HG03432 (cell line): ENCODE measurements around the gene LCE2B.
"Not testable (repeated sequence)": the region's sequence is repeated elsewhere in the genome, so short reads cannot be mapped to it uniquely, and the experiment has no call there.

ENCODE experiments used
- ATAC-seq: cut with Tn5 transposase; IDR thresholded peaks from one replicate; pipeline ENCODE4 v1.9.1; 2021; ENCODE audit warnings: mild to moderate bottlenecking, moderate library complexity; ENCODE audit not compliant: unreplicated experiment

LCE2B gene

GRCh38 chr1:152685823-152686222 lies at the start of gene LCE2B:
Gene LCE2B, plus strand, starts transcription at chr1:152686123. Its CDS starts 721 bp downstream, at chr1:152686844.
- ATAC-seq = not testable (repeated sequence)

DNA sequence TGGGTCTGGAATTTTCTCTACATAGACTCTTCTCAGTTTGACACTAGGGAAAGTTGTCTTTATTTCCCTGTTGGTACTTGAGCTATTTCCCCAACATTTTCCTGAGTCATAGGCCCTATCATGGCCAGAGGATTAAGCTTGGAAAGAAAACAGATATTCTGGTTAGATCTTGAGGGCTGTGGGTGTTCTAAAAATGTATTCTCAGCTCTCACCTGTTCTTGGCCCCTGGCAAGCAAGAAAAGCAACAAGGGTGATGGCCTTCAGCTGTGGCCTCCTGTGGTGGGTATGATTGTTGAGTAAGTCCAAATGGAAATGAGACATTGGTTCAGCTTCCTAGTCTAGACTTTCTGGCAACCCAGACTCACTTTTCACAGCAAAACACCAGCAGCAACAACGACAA lies 45.6 kb upstream of the LCE2B start:
- ATAC-seq = no peak

DNA sequence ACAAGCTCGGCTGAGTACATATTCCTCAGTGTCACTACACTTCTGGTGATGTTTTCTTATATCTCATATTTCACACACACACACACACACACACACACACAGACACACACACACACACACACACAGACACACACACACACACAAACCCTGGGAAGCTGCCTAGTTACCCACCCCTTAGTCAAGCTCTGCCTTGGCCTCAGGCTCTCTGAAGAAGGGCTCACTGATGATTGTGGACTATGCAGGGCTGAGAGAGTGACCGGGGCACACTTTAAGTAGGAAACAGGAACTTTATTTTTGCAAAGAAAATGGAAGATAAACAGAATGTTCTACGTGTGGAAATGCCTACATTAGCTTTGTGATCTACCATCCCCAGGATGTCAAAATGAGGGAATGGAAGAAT lies 42.0 kb upstream of the LCE2B start:
- no peak for ATAC-seq

DNA sequence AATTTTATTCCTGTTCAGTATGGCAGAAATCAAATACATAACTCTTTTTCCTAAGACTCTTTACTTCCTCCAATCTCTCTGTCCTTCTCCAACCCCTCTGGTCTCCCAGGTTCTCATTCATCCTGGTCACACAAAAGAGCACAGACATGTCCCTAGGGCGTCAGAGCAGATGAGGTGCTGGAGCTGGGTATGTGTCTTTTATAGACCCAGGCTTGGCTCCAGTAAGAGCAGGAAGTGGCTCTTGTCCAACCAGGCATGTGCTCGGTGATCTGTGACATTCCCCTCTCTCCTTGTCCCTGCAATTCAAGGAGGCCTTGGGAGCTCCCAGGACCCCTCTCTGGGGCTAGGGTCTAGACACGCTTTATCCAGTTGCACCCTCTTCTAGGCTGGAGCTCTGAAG lies 40.8 kb upstream of the LCE2B start:
- ATAC-seq = no peak

DNA sequence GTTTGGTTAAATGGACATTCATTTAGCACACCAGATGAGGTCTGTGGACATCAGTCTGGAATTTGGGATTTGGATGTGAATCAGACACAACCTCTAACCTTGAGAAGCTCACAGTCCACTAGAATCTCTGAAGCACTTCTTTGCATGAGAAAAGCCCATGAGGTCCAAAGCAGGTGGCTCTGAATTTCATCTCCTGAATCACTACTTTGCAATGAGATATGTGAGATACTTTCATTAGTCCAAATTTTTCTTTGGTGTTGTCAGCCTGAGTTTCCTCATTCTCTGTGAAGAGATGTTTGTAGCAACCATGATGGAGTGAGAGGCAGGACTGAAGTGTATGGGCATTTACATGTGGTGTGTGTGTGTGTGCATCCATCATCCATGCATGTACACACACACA lies 39.3 kb upstream of the LCE2B start:
- no peak for ATAC-seq

DNA sequence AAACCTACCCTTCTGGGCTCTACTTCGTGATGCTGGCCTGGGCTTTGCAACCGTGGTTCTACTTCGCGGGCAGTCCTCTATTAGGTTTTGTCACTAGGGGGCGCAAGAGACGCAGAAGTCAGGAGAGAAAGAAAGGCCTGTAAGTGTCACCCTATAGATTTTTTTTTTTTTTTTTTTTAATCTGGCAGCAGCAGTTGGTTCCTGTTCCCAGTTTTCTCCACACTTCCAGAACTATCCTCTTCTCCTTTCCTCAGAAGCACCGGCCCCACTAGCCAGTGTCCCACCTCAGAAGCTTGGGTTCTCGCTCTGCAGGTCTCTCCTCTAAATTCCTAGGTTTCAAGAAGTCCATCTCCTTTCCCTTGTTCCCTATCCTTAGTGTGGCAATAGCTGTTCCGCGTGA lies 31.8 kb upstream of the LCE2B start:
- ATAC-seq = no peak

DNA sequence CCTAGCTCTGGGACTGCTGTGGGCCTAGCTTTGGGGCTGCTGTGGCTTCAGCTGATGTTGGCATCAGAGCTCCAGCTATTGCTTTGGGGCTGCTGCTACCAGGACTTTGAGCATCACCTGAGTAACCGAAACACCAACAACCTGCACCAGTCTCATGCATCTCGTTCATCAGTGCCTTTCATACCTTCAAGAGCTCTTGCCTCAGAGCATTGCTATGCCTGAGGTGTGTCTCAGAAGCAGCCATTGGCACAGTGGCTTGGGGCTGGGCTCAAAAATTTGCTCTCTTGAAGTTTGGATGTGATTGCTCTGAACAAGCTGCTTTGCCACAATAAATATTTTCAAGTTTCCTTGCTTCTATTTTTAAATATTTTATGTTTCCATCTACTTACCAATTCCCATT lies 29.5 kb upstream of the LCE2B start:
- ATAC-seq = no peak

DNA sequence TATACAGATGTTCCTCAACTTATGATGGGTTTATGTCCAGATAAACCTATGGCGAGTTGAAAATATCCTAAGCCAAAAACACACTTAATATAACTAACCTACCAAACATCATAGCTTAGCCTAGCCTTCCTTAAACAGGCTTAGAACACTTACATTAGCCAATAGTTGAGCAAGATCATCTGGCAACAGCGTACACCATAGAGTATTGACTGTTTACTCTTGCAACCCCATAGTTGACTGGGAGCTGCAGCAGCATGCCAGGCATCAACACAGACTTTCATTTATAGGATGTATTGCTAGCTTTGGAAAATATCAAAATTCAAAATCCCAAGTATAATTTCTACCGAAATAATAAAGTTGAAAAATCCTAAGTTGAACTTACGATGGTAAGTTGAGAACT lies 28.2 kb upstream of the LCE2B start:
- ATAC-seq = no peak

GRCh38 chr1:152658649-152659048 lies 27.3 kb upstream of the LCE2B start:
- ATAC-seq = no peak

GRCh38 chr1:152663098-152663497 lies 22.8 kb upstream of the LCE2B start, which contains the start of gene LCE2D:
Gene LCE2D, plus strand, starts transcription at chr1:152663380. Its CDS starts 726 bp downstream, at chr1:152664106.
- ATAC-seq = no peak

- ATAC-seq = not testable (repeated sequence)
Observed at GRCh38 chr1:152666171-152666570, 19.8 kb upstream of the LCE2B start.

- no peak for ATAC-seq
Observed at GRCh38 chr1:152667648-152668047, 18.3 kb upstream of the LCE2B start.

GRCh38 chr1:152673016-152673415 lies 12.9 kb upstream of the LCE2B start:
- ATAC-seq = no peak

DNA sequence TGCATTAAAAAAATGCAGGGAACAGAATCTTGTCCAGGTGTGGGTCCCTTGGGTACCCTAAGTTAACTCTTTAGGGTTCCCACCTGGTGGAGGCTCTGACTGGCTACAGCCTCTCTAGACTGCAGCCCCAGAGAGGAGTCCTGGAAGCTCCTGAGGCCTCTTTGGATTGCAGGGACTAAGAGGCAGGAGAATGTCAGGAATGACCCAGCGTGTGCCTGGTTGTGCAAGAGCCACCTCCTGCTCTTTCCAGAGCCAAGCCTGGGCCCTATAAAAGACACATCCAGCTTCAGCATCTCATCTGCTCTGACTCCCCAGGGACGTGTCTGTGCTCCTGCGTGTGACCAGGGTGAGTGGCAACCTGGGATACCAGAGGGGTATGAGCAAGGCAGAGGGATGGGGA lies 10.9 kb upstream of the LCE2B start, which contains the start of gene LCE2C:
TSS of gene LCE2C (plus strand) at position 297 of the 400 bp plus-strand sequence. CDS start 737 bp downstream, outside the sequence.
- ATAC-seq = not testable (repeated sequence)

- ATAC-seq = no peak
Observed at GRCh38 chr1:152679459-152679858, 6.5 kb upstream of the LCE2B start.

DNA sequence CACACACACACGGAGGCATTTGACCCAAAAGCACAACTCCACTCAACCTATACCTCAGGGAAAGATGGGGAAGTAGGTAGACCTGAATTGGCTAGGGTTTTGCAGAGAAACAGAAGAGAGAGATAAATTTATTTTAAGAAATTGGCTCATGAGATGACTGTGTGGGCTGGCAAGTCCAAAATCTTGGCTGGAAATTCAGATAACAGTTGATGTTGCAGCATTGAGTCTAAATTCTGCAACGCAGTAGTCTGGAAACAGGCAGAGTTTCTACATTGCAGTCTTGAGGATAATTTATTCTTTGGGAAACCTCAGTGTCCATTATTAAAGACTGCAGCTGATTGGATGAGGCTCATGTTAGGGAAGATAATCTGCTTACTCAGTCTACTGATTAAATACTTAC lies 4.3 kb upstream of the LCE2B start:
- ATAC-seq = no peak

GRCh38 chr1:152683846-152684245 lies 2.1 kb upstream of the LCE2B start:
- no peak for ATAC-seq

DNA sequence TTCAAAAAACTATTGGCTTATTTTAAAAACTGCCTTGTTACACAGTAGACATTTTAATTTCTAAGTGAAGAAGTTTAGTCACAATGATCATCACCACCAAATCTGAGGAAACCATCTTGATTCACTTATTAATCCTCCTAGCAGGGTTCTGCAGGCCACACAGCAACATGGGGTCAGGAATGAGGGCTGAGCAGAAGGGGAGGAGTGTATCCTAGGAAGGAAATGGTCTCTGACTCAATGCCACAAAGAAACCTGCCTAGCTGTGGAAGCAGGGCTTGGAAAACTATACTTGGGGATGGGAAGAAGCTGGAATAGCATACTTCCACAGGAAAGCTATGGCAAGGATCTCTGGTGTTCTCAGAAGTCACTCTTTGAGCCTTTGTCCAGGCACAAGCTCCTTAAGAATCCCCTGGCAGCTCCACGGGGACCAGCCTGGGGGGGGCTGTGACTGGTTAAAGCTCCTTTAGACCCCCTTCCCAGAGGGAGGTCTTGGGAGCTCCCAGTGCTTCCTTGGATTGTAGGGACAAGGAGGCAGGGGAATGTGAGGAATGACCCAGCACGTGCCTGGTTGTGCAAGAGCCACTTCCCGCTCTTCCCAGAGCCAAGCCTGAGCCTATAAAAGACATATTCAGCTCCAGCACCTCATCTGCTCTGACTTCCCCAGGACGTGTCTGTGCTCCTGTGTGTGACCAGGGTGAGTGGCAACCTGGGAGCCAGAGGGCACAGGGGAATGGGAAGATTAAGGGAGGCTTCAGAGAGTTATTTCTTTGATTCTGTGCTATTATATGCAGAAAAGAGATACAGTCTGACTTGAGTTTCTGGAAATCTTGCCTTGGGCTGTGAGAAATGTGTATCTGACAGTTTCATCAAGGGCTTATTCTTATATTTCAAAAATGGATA lies 12.0 kb downstream of the LCE2B start, which contains the start of gene LCE2A:
TSS of gene LCE2A (plus strand) at position 645 of the 900 bp plus-strand sequence. CDS start 557 bp downstream, outside the sequence.
- no peak for ATAC-seq

DNA sequence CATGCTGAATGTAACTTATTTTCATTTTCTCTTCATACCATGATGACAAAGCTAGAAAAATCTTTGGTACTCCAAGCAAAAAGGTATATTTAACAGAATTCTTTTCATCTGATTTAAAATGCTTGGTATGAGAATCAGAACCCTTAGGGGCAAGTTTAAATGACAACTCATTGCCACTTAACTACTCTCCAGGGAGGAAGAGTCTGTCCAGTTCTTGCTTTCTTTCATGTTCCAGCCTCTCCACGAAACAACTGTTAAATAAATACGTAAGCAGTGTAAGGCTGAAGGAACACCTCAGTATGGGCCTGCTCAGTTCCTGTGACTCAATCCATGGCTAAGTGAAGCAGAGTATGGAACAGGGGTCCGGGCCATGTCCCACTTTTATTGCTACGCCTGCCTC lies 13.8 kb downstream of the LCE2B start:
- ATAC-seq = no peak

DNA sequence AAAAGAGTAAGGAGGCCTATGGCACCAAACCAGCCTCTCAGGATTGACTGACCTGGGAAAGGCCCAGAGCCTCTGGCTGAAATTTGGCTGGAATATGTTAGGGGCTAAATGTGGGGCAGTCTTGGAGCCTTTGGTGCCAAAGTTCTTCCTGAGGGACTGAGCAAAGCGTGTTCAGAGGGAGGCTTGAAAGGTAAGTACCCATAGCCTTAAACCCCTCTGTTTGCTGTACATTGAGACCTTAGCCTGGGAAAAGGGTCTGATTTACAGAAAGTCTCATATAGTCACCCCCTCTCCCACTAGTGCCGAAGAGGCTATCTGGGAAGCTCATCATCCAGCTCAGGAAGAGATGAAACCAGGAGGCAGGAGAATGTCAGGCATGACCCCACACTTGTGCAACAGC lies 21.9 kb downstream of the LCE2B start, which contains the start of gene LCE4A:
TSS of gene LCE4A (plus strand) at position 301 of the 400 bp plus-strand sequence. CDS start 916 bp downstream, outside the sequence.
- no peak for ATAC-seq

DNA sequence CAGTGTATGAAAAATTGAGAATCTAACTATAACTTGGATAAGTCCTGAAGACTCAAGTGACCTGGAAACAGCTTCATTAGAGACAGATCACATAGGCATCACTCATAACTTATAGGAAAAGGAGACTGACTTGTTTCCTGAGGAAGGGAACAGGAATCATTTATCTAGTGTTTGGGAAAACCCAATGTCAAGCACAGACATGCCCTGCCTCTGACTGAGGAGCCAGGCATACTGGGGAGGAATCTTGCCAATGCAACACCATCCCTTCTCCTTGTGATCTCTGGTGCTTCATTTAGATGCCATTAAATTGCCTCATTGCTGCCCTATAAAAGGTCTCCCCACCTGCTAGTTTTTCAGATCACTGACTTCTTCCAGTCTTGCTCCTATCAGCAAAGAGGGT lies 32.3 kb downstream of the LCE2B start:
- ATAC-seq = no peak

DNA sequence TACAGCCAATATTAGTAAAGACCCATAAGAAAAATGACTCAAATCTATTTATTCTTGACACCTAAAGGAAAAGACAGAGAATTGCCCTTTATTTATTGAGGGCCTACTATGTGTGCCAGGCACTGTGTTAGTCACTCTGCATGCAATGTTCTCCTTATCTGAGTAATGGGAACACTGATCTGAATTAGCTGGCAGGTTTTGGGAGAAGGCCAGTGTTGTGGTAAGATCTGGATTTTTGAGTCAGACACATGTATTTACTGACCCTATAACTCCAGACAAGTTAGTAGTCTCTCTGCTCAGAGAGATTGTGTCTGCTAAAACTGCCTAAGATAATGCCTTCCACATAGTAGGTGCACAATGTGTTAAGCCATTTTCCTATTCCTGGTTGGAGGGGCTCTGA lies 39.3 kb downstream of the LCE2B start:
- no peak for ATAC-seq
